Duodenal mucosa (tissue), 2 donors: ENCODE results near the gene DPEP2.
"Not testable (repeated sequence)": the region's sequence is repeated elsewhere in the genome, so short reads cannot be mapped to it uniquely, and the experiment has no call there.

Experiments
- H3K27ac ChIP-seq: one replicate; pipeline ENCODE4 v1.7.0; 2013; ENCODE audit warnings: low read depth, low read length
- H3K27me3 ChIP-seq, 2 donors: one replicate each; pipeline ENCODE4 v1.7.0; 2013; ENCODE audit warnings: low read length in 2 of 2, control low read depth in 1 of 2; ENCODE audit not compliant: insufficient read depth in 2 of 2, control insufficient read depth in 1 of 2
- H3K36me3 ChIP-seq, 2 donors: one replicate each; pipeline ENCODE4 v1.7.0; 2013; ENCODE audit warnings: low read length in 2 of 2, control low read depth in 1 of 2; ENCODE audit not compliant: insufficient read depth in 2 of 2, control insufficient read depth in 1 of 2
- H3K4me1 ChIP-seq, 2 donors: one replicate each; pipeline ENCODE4 v1.7.0; 2013; ENCODE audit warnings: low read length in 2 of 2, control low read depth in 1 of 2; ENCODE audit not compliant: insufficient read depth in 2 of 2, control insufficient read depth in 1 of 2
- H3K4me3 ChIP-seq, 2 donors: one replicate each; pipeline ENCODE4 v1.7.0; 2013; ENCODE audit warnings: low read length in 2 of 2, low read depth in 1 of 2
- H3K9ac ChIP-seq, 2 donors: one replicate each; pipeline ENCODE4 v1.7.0; 2013; ENCODE audit warnings: low read length in 2 of 2, low read depth in 1 of 2
- H3K9me3 ChIP-seq, 2 donors: one replicate each; pipeline ENCODE4 v1.7.0; 2013; ENCODE audit warnings: low read length in 2 of 2, control low read depth in 1 of 2; ENCODE audit not compliant: control insufficient read depth in 1 of 2

The DPEP2 gene, protein sequence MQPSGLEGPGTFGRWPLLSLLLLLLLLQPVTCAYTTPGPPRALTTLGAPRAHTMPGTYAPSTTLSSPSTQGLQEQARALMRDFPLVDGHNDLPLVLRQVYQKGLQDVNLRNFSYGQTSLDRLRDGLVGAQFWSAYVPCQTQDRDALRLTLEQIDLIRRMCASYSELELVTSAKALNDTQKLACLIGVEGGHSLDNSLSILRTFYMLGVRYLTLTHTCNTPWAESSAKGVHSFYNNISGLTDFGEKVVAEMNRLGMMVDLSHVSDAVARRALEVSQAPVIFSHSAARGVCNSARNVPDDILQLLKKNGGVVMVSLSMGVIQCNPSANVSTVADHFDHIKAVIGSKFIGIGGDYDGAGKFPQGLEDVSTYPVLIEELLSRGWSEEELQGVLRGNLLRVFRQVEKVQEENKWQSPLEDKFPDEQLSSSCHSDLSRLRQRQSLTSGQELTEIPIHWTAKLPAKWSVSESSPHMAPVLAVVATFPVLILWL

DNA sequence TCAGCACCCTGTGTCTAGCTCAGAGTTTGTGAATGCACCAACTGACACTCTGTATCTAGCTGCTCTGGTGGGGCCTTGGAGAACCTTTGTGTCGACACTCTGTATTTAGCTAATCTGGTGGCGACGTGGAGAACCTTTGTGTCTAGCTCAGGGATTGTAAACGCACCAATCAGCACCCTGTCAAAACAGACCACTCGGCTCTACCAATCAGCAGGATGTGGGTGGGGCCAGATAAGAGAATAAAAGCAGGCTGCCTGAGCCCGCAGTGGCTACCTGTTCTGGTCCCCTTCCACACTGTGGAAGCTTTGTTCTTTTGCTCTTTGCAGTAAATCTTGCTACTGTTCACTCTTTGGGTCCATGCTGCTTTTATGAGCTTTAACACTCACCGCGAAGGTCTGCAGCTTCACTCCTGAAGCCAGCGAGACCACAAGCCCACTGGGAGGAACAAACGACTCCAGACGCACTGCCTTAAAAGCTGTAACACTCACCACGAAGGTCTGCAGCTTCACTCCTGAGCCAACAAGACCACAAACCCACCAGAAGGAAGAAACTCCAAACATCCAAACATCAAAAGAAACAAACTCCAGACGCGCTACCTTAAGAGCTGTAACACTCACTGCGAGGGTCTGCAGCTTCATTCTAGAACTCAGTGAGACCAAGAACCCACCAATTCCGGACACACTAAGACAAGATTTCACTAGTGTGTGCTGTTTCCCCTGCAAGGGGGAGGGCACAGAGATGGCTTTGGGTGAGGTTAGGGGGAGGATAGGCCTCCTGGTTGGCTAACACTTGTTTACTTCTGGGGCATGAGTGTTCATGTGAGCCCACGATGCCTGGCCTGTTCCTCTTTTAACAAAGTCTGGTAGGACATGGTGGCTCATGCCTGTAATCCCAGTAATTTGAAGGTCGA lies at the start of gene DPEP2:
DPEP2 (minus strand) TSS at position 706 of the 910 bp plus-strand sequence. CDS start 6,272 bp downstream, outside the sequence.
- peak within 1 kb of the TSS; percentile 12 to 37 for H3K9ac ChIP-seq
- peaks cover 8 to 16% of the 10 kb centered on the region in 2 donors for H3K4me1 ChIP-seq
- not testable (repeated sequence) for H3K36me3 ChIP-seq, H3K27me3 ChIP-seq, H3K9me3 ChIP-seq
- H3K4me3 ChIP-seq: peak within 1 kb of the TSS; percentile 39 to 43
- H3K27ac ChIP-seq: peak within 1 kb of the TSS; percentile 64

DNA sequence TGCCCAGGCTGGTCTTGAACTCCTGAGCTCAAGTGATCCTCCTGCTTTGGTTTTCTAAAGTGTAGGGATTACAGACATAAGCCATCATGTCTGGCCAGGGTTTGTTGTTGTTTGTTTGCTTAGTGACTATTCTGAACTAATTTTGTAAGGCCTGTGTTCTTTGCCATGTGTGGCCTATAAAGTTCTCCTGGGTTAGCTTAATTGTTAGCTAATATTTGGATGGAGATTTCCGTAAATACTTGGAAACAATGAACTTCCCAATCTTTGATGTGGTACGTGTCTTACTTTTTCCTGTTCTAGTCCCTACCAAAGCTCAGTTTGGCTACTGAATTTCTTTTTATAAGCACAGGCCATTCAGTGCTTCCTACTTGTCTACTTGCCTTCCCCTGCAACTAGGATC lies 48.7 kb upstream of the DPEP2 start:
- H3K27me3 ChIP-seq: no peaks in the 10 kb centered on the region
- H3K9ac ChIP-seq: no peak overlapping the region
- H3K36me3 ChIP-seq: peaks cover 5 to 35% of the 10 kb centered on the region in 2 donors
- no peaks in the 10 kb centered on the region for H3K4me1 ChIP-seq
- H3K9me3 ChIP-seq: no peaks in the 10 kb centered on the region
- H3K4me3 ChIP-seq: no peak overlapping the region
- H3K27ac ChIP-seq: no peak overlapping the region

DNA sequence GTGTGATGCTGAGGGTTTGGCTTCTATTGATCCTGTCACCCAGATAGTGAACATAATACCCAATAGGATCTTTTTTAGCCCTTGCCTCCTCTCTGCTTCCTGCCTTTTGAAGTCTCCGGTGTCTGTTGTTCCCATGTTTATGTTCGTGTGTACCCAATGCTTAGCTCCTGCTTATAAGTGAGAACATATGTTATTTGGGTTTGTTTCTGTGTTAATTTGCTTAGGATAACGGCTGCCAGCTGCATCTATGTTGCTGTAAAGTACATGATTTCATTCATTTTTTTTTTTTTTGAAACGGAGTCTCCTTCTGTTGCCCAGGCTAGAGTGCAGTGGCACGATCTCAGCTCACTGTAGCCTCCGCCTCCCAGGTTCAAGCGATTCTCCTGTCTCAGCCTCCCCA lies 46.8 kb upstream of the DPEP2 start:
- no peaks in the 10 kb centered on the region for H3K27me3 ChIP-seq
- H3K9ac ChIP-seq: no peak overlapping the region
- no peak overlapping the region for H3K4me3 ChIP-seq
- no peaks in the 10 kb centered on the region for H3K4me1 ChIP-seq
- no peaks in the 10 kb centered on the region for H3K9me3 ChIP-seq
- no peak overlapping the region for H3K27ac ChIP-seq
- H3K36me3 ChIP-seq: peaks cover 5 to 25% of the 10 kb centered on the region in 2 donors

DNA sequence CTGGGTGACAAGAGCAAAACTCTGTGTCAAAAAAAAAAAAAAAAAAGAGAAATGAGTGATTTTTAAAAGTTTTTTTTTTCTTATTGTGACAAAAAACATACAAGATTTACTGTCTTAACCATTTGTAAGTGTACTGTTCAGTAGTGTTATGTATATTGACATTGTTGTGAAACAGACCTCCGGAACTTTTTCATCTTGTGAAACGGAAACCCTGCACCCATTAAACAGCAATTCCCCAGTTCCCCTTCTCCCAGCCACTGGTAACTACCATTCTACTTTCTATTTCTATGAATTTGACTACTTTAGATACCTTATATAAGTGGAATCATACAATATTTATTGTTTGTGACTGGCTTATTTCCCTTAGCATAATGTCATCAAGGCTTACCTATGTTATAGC lies 42.5 kb upstream of the DPEP2 start:
- no peaks in the 10 kb centered on the region for H3K4me1 ChIP-seq
- no peaks in the 10 kb centered on the region for H3K27me3 ChIP-seq
- no peak overlapping the region for H3K27ac ChIP-seq
- peaks cover 0 to 5% of the 10 kb centered on the region in 2 donors for H3K36me3 ChIP-seq
- no peak overlapping the region for H3K4me3 ChIP-seq
- no peaks in the 10 kb centered on the region for H3K9me3 ChIP-seq
- H3K9ac ChIP-seq: no peak overlapping the region

DNA sequence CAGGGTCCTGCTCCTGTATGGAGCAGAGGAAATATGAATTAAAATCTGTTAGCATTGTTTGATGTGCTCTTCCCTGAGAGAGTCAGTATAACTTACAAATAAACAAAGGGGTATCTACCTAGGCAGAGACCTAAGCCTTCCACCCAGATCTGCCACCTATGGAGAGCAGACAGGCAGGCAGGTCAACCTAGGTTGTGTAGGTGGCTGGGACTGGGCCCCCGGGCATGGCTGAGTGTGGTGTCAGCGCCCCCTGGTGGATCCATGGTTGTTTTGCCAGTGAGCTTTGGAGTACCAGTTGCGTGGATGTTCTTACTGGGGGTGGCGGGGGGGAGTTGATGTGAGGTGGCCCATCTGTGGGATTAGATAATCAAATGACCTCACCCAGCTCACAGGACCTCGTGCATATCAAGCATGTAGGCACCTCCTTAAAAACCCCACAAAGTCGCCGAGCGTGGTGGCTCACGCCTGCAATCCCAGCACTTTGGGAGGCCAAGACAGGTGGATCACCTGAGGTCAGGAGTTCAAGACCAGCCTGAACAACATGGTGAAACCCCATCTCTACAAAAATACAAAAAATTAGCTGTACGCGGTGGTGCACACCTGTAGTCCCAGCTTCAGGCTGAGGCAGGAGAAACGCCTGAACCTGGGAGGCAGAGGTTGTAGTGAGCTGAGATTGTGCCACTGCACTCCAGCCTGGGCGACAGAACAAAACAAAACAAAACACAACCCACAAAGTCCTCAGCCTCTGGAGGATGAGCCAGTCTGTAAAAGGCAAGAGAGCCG lies 41.4 kb upstream of the DPEP2 start:
- Histone ChIP-seq H3K9ac (no peak overlapping the region), H3K27ac (no peak overlapping the region), H3K4me3 (no peak overlapping the region)

DNA sequence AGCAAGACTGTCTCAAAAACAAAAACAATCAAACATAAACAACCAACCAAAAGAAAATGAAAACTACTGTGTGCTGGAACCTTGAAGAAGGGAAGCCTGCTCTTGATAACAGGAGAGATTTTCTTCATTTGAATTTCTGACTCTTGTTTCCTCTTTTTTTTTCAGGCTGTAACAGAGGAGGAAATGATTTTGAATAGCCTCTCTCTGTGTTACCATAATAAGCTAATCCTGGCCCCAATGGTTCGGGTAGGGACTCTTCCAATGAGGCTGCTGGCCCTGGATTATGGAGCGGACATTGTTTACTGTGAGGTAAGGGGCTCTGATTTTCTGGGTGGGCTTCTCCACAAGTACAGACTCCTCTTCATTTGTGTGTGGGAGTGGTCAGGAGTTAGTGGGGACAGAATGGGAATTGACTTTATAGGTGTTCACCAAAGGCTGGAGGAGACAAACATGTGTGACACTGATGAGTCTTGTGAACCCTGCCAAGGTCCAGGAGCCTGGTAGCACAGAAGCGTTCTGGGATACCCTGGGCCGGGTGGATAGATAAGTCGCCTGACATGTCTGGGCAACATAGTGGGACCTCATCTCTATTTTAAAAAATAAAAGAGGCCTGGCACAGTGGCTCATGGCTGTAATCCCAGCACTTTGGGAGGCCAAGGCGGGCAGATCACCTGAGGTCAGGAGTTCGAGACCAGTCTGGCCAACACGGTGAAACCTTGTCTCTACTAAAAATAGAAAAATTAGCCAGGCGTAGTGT lies 38.7 kb upstream of the DPEP2 start:
- no peaks in the 10 kb centered on the region for H3K36me3 ChIP-seq
- no peaks in the 10 kb centered on the region for H3K4me1 ChIP-seq
- no peak overlapping the region for H3K27ac ChIP-seq
- no peak overlapping the region for H3K9ac ChIP-seq
- H3K9me3 ChIP-seq: no peaks in the 10 kb centered on the region
- H3K27me3 ChIP-seq: no peaks in the 10 kb centered on the region
- peak overlapping the region in 1 of 2 donors; percentile 30 for H3K4me3 ChIP-seq

More for the DNA sequence above, 41.4 kb upstream of the DPEP2 start:
- Histone ChIP-seq H3K9me3 (no peaks in the 10 kb centered on the region), H3K27me3 (no peaks in the 10 kb centered on the region), H3K4me1 (no peaks in the 10 kb centered on the region), H3K36me3 (no peaks in the 10 kb centered on the region)

DNA sequence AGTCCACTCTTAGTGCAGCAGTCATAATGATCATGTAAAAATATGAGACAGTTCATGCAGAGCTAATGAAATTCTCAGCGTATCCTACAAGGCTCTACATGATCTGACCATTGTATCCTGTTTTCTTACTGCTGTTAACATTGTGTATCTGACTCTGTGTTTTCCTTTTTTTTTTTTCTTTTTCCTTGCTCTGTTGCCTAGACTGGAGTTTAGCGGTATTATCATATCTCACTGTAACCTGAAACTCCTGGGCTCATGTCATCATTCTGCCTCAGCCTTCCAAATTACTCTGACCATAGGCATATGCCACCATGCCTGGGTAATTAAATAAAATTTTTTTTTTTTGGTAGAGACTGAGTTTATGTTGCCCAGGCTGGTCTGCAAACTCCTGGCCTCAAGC lies 35.9 kb upstream of the DPEP2 start:
- Histone ChIP-seq H3K9ac (no peak overlapping the region), H3K4me1 (no peaks in the 10 kb centered on the region), H3K9me3 (no peaks in the 10 kb centered on the region), H3K27me3 (no peaks in the 10 kb centered on the region), H3K4me3 (no peak overlapping the region), H3K27ac (no peak overlapping the region), H3K36me3 (peaks cover 0 to 4% of the 10 kb centered on the region in 2 donors)

DNA sequence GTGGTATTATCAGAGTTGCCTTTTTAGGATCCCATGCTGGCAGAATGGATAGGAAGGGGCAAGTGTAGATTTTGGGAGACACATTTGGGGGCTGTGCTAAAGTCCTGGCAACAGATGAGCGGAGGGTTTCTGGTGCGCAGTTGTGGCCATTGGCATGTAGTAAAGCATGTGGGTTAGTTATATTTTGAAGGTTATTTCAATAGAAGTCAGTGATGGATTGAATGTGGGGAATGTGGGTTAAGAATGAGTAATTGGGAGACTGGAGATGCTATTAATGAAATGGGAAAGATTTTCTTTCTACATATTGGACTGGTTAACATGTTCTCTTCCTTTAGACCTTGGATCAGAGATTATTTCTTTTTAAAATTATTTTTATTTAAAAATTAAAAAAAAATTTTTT lies 33.8 kb upstream of the DPEP2 start:
- Histone ChIP-seq H3K27me3 (no peaks in the 10 kb centered on the region), H3K9ac (no peak overlapping the region), H3K4me1 (no peaks in the 10 kb centered on the region), H3K27ac (no peak overlapping the region), H3K36me3 (peaks cover 0 to 4% of the 10 kb centered on the region in 2 donors), H3K4me3 (no peak overlapping the region), H3K9me3 (no peaks in the 10 kb centered on the region)

DNA sequence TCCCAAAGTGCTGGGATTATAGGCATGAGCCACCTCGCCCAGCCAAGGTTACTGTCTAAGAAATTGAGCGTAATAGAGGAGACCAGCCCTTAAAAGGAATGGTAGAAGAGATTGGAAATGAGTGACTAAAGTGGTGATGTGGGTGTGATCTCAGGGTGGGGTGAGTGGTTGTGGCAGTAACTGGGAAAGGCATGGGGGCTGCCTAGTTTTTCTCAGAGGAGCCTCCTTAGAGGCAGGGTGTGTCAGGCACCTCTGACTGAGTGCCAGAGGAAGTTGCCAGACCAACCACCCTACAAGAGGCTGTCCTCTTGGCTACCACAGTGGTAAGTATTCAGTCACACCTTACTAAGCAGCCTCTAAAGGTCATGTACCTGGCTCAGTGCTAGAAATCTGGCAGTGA lies 32.7 kb upstream of the DPEP2 start:
- no peaks in the 10 kb centered on the region for H3K4me1 ChIP-seq
- no peaks in the 10 kb centered on the region for H3K27me3 ChIP-seq
- no peak overlapping the region for H3K9ac ChIP-seq
- no peak overlapping the region for H3K27ac ChIP-seq
- H3K36me3 ChIP-seq: peaks cover 0 to 4% of the 10 kb centered on the region in 2 donors
- no peak overlapping the region for H3K4me3 ChIP-seq
- H3K9me3 ChIP-seq: no peaks in the 10 kb centered on the region
